Measurements from ENCODE around the gene REELD1. TPM values are rescaled to one million over a fixed set of nuclear protein-coding genes. Genes with fewer than 3 reads are reported as not detected.
A peak's percentile ranks its signal among the peaks of the same experiment; 100 is the strongest.

The REELD1 gene
- total and polyA plus RNA-seq, 3 donors from 2014 or later = 0.38 to 1.3 (median 0.62) TPM

DNA sequence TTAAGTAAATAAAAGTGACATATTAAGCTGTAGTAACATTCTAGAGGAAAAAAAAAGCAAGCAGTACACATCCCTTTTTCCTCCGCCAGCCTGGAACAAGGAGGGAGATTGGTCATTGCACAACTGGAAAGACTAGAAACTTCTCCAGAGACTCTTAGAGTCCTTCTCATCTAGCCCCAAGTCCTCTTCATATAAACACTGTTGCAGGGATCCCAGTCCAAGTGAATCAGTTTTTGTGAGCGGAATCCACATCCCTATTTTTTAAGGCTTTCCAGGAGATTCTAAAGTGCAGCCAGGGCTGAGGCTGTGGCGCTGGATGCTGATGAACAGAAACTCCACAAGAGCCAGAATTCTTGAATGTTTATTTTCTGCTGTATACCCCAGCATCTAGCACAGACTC, 23.8 kb downstream of the REELD1 start:
- DNase-seq = no peak
- Histone ChIP-seq H3K36me3 (ENCODE audit: low read depth, missing control alignments) (no peaks in the 10 kb centered on the region), H3K9me3 (no peaks in the 10 kb centered on the region), H3K4me1 (peaks cover 14% of the 10 kb centered on the region), H3K4me3 (no peak overlapping the region), H3K27ac (no peak overlapping the region), H3K27me3 (no peaks in the 10 kb centered on the region)
- intact Hi-C loops (cut with DNase I; ENCODE audit: low total_unique reads) = no loop called here
- 96% methylated on average over 3 of the region's 3 CpGs for WGBS, 2 donors
- TF ChIP-seq, protein P1, sequence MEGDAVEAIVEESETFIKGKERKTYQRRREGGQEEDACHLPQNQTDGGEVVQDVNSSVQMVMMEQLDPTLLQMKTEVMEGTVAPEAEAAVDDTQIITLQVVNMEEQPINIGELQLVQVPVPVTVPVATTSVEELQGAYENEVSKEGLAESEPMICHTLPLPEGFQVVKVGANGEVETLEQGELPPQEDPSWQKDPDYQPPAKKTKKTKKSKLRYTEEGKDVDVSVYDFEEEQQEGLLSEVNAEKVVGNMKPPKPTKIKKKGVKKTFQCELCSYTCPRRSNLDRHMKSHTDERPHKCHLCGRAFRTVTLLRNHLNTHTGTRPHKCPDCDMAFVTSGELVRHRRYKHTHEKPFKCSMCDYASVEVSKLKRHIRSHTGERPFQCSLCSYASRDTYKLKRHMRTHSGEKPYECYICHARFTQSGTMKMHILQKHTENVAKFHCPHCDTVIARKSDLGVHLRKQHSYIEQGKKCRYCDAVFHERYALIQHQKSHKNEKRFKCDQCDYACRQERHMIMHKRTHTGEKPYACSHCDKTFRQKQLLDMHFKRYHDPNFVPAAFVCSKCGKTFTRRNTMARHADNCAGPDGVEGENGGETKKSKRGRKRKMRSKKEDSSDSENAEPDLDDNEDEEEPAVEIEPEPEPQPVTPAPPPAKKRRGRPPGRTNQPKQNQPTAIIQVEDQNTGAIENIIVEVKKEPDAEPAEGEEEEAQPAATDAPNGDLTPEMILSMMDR (IDR thresholded peaks at IDR 0.05) = no peak
- TF ChIP-seq POLR2A (IDR thresholded peaks at IDR 0.05) = no peak

DNA sequence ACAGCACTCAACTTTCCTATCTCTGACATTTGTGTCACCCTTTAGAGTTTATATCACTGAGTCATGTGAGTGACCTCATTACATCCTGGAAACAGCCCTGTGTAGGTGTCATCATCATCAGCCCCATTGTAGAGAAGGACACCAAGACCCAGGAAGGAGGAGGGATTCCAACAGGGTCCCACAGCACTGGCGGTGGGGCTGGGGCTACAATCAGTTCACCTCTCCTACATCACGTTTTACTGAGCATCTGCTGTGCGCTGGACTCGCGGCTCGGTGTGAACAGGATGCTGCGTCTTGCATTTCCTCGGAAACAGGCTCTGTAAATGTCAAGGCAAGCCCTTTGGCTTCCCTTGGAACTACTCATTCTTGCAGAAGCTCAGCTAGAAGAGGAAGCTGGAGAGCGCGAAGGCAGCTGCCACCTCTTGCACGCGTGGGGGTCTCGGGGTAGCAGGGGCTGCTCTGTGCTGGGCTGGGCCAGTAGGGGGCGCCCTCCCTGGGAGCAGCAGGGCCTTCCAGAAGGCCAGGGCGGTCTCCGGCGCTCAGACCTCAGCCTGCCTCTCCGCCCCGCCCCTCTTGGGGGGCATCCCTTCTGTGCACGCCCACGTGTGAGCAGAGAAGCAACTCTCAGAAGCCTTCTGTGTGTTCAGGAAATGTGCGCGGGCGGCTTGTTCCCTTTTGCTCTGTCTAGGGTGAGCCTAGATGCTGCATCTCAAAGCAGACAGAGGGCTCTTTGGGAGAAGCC, 29.0 kb downstream of the REELD1 start:
- no peak for TF ChIP-seq POLR2A (IDR thresholded peaks at IDR 0.05)
- TF ChIP-seq, protein P1 (IDR thresholded peaks at IDR 0.05) = peak; percentile 15 to 60 (median 27)
- H3K4me1 ChIP-seq = peaks cover 32% of the 10 kb centered on the region
- H3K36me3 ChIP-seq (ENCODE audit: low read depth, missing control alignments) = no peaks in the 10 kb centered on the region
- no peaks in the 10 kb centered on the region for H3K9me3 ChIP-seq
- 23 to 34% methylated on average over 3 to 23 of the region's 24 CpGs for WGBS, 2 donors
- peak overlapping the region in 1 of 2 donors; percentile 47 for H3K4me3 ChIP-seq
- H3K27me3 ChIP-seq = no peaks in the 10 kb centered on the region
- intact Hi-C loops (cut with DNase I; ENCODE audit: low total_unique reads) = no loop called here
- peak overlapping the region; percentile 25 to 50 for H3K27ac ChIP-seq
- DNase-seq = peak; percentile 58

- H3K36me3 ChIP-seq (ENCODE audit: low read depth, missing control alignments) = no peaks in the 10 kb centered on the region
- 63 to 64% methylated on average over 15 to 17 of the region's 17 CpGs for WGBS, 2 donors
- H3K27ac ChIP-seq = no peak overlapping the region
- DNase-seq = peak; percentile 40
- H3K27me3 ChIP-seq = no peaks in the 10 kb centered on the region
- H3K4me1 ChIP-seq = peaks cover 32% of the 10 kb centered on the region
- intact Hi-C loops (cut with DNase I; ENCODE audit: low total_unique reads) = no loop called here
- peak overlapping the region in 1 of 2 donors; percentile 47 for H3K4me3 ChIP-seq
- H3K9me3 ChIP-seq = no peaks in the 10 kb centered on the region
- no peak for TF ChIP-seq POLR2A (IDR thresholded peaks at IDR 0.05)
- TF ChIP-seq, protein P1 (IDR thresholded peaks at IDR 0.05) = no peak
Measured at GRCh38 chr4:146243883-146244277, 29.5 kb downstream of the REELD1 start.

DNA sequence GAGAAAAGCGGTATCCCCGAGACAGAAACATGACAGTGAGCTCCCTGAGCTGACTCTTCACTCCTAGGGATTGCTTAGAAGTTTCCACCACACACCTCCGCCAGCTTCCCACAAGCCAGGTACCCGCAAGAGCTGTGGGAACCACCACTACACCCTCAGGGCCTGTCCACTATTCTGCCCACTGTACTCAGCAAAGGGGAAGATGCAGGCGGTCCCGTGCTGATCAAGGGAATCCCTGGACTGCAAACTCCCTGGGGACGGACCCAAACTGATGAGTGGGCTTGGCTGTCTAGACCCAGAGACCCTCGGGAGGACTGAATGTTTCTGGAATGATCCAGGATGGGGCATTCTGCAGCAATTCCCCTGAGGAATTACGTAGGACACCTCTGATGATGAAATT, 30.2 kb downstream of the REELD1 start:
- DNase-seq = no peak
- Histone ChIP-seq H3K4me3 (no peak overlapping the region), H3K27me3 (no peaks in the 10 kb centered on the region), H3K9me3 (no peaks in the 10 kb centered on the region), H3K27ac (no peak overlapping the region), H3K4me1 (peaks cover 32% of the 10 kb centered on the region), H3K36me3 (ENCODE audit: low read depth, missing control alignments) (no peaks in the 10 kb centered on the region)
- intact Hi-C loops (cut with DNase I; ENCODE audit: low total_unique reads) = no loop called here
- 50 to 70% methylated on average over 7 to 9 of the region's 9 CpGs for WGBS, 2 donors
- TF ChIP-seq, protein P1 (IDR thresholded peaks at IDR 0.05) = no peak
- TF ChIP-seq POLR2A (IDR thresholded peaks at IDR 0.05) = no peak

GRCh38 chr4:146245246-146245645, 30.9 kb downstream of the REELD1 start:
- WGBS, 2 donors = 60 to 69% methylated on average over 3 of the region's 3 CpGs
- no peak for TF ChIP-seq POLR2A (IDR thresholded peaks at IDR 0.05)
- TF ChIP-seq, protein P1 (IDR thresholded peaks at IDR 0.05) = no peak
- Histone ChIP-seq H3K27ac (peak overlapping the region in 1 of 2 donors; percentile 7), H3K9me3 (no peaks in the 10 kb centered on the region), H3K4me1 (peaks cover 32% of the 10 kb centered on the region), H3K4me3 (no peak overlapping the region), H3K36me3 (ENCODE audit: low read depth, missing control alignments) (no peaks in the 10 kb centered on the region), H3K27me3 (no peaks in the 10 kb centered on the region)
- DNase-seq = no peak
- intact Hi-C loops (cut with DNase I; ENCODE audit: low total_unique reads) = no loop called here
